NCI-H2196 treated with DMSO at 0.1 percent for 48 hours (cell line): ENCODE measurements around the gene C1orf226.

Experiments
- DNase-seq: peaks from one replicate; lab custom pipeline; 2025; ENCODE audit not compliant: unreplicated experiment; lab: John Stamatoyannopoulos, UW

The C1orf226 gene

DNA sequence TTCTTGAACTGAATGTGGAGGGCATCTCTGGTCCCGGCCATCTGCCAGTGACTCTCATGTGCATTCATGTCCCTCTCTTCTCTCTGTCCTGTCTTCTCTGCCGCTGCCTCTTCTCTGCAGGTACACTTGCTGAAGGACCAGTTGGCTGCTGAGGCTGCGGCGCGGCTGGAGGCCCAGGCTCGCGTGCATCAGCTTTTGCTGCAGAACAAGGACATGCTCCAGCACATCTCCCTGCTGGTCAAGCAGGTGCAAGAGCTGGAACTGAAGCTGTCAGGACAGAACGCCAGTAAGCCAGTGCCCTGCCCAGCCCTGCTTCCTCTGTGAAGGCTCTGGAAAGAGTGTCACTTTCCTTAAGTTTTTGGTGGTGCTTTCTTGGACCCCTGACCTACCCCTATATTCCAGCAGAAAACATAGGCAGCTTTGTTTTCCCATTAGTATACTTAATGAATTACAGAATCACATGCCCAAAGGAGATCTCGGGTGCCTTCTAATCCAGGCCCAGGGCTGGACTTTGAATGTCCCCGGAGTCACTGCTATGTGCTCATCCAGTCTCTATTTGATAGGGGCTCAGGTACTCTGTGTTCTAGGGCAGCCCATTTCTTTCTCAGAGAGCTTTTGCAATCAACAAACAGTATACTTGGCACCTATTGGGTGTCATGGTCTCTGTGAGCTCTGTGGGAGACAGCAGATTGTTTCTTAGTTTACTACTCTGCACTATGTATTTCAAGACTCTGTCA is 16.1 kb upstream of the C1orf226 start:
- DNase-seq: no peak

DNA sequence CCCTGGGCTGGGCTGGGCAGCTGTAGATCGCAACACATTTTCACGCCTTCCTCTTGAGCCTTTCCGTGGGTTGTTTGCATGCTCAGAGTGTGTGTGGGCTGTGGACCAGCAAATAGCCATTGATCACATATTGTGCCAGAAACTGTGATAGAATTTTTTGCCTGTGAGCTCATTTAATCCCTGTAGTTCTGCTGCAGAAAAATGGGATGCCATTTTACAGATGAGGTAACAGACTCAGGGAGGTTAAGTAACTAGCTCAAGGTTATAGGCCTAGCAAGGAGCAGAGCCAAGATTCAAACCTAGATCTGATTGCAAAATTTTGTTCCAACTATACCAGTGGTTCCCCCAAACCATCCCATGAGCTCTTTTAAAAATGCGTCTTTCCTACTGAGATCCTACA is 15.4 kb upstream of the C1orf226 start:
- DNase-seq: no peak

DNA sequence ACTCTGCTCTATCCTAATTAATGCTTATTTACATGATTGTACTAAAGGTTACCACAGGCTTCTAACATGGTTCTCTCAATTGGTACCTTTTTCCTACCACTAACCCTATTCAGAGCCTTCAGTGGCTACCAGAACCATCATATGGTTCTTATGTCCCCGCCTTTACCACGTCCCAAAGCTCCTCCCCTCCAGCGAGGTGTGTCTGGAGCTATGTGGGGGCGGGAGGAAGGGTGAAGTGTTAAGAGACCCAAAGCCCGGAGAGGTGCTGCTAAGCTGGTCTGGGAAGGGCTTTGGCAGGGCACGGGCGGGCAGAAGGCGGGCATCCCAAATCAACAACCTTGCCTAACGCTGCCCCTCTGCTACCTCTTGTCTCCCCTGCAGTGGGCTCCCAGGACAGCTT is 14.9 kb upstream of the C1orf226 start:
- no peak for DNase-seq

DNA sequence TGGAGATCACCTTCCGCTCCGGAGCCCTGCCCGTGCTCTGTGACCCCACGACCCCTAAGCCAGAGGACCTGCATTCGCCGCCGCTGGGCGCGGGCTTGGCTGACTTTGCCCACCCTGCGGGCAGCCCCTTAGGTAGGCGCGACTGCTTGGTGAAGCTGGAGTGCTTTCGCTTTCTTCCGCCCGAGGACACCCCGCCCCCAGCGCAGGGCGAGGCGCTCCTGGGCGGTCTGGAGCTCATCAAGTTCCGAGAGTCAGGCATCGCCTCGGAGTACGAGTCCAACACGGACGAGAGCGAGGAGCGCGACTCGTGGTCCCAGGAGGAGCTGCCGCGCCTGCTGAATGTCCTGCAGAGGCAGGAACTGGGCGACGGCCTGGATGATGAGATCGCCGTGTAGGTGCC is 14.5 kb upstream of the C1orf226 start:
- DNase-seq: no peak

DNA sequence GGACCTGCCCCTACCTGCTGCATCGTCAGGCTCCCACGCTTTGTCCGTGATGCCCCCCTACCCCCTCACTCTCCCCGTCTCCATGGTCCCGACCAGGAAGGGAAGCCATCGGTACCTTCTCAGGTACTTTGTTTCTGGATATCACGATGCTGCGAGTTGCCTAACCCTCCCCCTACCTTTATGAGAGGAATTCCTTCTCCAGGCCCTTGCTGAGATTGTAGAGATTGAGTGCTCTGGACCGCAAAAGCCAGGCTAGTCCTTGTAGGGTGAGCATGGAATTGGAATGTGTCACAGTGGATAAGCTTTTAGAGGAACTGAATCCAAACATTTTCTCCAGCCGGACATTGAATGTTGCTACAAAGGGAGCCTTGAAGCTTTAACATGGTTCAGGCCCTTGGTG is 13.8 kb upstream of the C1orf226 start:
- no peak for DNase-seq

DNA sequence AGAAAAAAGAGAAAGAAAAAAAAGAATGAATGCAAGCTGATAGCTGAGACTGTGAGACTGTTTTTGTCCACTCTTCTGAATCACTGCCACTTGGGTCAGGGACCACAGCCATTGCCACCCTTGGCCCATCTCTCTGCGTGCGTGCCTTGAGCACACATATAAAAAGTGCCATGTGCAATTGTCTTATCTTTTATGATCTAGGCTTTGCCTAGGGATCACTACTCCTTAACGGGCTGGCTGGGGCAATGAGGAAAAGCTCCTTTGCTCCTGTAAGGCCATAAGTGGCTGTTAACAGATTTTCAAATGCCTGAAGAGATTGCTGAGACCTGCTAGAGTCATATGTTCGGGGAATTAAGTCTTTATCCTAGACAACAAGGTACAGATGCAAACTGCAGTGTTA is 13.1 kb upstream of the C1orf226 start:
- no peak for DNase-seq

DNA sequence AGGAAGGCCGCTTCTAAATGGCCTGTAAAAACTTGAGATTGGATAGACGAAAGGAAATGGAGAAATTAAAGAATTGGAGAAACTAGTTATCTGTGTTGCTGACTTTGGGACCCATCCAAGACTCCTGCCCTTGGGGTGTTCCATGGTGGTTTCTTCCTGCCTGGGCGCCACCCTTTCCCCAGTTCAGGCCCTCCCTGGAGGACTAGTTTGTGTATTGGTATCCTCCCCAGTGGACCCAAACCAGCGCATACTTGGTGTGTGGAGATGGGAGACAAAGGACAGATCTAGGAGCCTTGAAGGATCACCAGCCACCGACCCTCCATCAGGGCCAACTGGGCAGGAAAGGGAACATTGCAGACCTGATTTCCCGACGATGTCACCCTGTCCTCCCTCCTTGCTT is 12.0 kb upstream of the C1orf226 start:
- no peak for DNase-seq

DNA sequence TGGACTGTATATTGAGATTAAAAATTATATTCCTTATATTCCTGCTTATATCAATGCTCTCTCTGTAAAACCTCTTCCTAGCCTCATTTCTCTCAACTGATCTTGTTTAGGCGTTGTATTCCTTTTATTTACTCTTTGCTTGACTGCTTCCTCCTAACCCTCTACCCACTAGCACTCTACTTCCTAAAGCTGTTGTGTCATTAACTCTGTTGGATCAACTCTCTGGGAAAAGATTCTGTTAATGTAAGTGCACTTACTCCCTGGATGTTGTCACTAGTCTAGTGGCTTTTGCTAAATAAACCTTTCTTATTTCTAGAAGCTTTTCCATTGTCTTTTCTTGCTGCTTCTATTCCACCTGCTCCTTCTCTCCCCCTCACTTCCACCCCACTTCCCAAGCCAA is 11.4 kb upstream of the C1orf226 start:
- no peak for DNase-seq

DNA sequence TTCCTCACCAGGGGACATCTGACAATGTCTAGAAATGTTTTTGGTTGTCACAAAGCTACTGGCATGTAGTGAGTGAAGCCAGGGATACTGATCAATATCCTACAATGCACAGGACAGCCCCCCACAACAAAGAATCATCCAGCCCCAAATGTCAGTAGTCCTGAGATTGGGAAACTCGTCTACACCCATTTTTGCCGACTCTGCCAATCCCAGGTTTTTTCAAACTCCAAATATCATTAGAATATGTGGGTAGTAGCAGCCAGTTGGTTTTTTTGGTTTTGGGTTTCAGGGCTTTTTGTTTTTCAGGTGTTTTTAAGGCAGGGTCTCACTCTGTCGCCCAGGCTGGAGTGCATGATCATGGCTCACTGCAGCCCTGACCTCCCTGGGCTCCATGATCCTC is 10.8 kb upstream of the C1orf226 start:
- no peak for DNase-seq

DNA sequence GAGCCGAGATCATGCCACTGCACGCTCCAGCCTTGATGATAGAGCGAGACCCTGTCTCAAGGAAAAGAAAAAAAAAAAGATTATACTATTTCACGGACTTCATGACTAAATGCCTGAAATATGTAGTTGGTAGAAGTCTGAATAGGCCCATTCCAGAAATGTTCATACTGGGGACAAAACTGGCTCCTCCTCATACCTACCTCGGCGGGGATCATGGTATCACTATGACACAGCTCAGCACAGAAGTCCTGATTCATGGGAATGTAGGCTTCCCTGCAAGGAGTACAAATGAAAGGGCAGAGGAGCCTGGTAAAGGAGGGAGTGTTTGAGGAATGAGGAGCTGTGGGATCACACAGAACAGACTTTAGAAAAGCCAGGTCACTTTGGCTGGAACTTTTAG is 9.9 kb upstream of the C1orf226 start:
- DNase-seq: no peak

DNA sequence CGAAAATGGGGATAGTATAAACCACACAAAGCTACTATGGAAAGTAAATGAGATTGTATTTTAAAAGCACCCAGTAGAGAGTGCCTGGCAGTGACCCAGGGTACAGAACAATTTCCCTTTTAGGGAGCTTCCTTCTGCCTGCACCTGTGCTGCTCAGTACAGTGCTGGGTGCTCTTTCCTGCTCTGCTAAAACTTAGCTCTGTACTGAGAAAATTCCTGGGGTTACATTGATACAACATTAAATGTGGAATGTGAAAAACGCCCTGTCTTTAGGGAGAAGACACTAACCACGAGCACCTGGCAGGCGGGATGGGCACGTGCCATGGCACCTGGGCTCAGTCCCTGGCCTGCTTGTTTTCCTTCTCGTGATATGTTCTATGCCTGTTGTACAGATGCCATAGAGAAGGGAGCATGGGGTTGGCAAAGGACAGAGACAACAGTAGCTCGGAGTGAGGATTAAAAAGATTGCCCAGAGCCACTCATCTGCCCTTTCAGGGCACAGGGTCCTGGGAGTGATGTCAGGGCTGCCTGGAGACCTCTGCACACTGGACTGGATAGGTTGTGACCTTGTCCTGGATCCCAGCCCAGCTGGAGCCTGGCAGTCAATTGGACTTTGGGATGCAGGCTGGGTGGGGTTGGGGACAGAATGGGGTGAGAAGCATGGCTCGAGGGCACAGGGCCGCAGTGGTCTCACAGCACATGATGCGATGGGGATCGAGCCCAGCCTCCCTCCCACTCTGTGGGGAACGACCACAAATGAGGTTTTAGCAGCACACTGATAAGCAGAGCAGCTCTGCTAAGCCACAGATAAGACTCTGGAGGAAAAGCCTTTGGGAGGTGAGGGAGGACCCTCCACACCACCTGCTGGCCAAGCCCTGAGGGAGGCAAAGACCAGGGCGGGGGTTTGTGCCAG is 9.1 kb upstream of the C1orf226 start:
- DNase-seq: no peak

DNA sequence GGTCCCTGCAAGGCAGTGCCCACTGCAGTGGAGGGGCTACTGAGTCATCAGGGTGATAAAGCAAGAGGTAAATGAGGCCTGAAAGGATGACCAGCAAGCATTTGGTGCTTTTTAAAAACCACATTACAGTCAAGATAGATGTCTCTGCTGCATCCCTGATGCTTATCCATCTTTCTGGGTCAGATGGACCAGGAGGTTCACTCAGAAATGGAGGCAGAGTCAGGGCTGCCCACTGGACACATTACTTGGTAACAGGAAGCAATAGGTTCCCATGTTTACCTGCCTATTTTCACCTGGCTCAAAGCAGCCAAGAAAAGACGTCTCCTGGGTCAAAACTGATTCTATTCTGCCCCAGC is 8.5 kb upstream of the C1orf226 start:
- DNase-seq: no peak

DNA sequence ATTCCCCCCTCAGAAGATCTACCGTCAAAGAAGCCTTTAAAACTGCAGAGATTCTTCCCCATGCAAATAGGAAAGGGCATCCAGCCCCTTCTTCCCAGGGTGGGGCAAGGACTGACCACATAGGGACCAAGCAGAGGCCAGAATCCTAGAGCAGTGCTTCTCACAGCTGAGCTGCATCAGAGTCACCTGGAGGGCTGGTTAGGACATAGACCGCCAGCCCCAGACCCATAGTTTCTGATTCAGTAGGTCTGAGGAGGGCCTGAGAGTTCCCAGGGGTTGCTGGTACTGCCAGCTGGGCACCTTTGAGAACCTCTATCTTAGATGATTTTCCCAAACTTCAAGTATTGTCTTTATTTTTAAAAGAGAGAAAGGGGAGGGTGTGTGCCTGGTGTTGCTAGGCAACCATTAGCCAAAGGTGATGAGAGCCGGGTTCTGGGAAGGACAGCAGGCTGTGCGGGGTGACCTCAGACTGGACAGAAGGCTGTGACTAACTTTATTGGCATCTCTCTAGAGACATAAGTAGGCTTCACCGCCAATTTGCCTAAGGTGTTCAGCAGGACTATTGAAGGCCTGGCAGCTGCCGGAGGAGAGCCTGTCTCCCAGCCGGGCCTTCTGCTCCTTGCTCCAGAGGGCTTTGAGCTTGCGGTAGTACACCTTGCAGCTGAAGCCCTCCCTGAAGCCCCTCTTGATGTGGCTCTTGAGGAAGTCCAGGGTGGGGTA is 7.8 kb upstream of the C1orf226 start:
- peak; percentile 36 for DNase-seq

DNA sequence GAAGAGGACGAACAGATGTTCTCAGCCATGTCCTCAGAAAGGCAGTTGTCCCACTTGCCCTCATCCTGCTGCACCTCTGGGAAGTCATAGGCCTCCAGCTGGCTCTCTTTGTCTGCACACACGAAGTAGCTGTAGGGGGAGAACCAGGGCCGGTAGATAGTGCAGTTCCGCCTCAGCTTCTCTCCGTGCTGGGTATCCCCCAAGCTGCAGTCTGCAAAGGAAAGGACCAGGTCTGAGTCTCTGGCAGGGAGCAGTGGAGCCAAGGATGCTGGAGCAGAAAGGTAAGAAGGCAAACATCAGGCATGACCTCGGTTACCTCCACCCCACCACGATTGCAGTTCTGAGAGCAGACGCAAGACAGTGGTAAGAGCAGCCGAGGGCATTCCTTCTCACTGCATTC is 7.1 kb upstream of the C1orf226 start:
- DNase-seq: no peak

DNA sequence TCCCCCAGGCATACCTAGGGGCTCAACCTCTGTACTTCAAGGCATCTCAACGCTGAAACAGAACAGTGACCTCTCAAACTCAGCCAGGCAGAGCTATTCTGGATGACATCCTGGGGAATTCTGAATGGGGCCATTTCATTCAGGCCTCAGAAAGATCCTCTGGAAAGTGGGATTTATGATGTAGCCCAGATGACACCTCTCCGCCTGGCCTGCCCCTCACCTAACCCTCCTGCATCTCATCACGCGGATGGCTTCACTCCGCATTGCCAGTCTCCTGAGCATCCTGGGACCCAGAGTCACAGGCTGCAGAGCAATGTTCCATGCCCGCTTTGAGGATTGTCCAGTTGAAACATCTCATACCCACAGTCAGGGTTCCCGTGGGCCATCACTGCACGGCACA is 6.1 kb upstream of the C1orf226 start:
- DNase-seq: no peak

DNA sequence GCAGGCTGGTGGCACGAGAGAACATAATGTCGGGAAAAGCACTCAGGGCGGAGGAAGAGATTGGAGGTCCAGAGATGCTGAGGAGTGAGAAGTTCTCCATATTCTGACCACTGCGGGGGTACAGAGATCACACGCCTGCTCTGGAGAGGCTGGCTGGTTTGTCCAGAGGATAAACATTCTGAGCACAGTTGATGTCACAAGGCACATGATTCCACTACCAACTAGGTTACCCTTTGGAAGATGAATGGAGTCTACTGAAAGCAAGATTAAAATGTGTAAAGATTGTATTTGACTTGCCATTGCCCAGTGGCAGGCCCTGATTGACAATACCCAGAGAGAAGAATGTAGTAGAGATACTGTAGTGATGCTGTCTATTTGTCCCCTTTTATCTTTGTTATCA is 4.8 kb upstream of the C1orf226 start, which contains the start of gene SPATA46:
Gene SPATA46, minus strand, starts transcription at position 164 of the 400 bp plus-strand sequence. Its CDS starts 64 bp downstream, at position 100.
- DNase-seq: no peak

DNA sequence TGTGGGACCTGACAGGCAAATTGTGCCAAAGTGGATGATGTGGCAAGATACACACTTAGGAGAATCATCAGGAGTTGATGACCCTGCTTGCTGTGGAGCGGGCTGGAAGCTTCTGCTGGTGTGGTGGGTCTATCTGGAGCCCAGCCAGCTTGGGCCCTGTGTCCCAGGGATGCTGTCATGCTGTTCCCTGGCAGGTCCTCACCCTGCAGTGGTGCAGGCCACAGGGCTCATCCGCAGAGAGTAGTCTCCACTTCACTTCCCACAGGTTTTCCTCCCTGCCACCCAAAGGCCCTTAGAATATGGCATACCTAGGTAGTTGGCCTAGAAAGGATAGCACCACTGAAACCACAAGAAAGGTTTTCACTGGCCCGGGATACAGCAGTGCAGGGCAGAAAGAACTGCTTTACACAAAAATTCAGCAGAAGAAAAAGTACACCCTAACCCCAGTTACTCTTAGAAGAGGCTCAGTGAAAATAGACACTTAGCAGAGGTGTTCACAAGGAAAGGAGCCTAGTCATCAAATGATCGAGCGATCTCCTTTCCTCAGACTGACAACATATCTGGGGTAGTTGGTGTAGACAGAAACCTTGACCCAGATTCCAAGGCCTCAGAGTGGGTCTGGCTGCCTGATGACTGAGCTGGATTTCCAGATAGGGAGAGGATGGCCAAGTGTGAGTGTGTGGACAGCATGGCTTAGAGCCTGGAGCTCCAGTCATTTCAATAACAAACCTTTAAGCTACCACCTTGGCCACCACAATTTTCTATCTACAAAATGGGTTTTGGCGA is 1.3 kb upstream of the C1orf226 start:
- DNase-seq: no peak

DNA sequence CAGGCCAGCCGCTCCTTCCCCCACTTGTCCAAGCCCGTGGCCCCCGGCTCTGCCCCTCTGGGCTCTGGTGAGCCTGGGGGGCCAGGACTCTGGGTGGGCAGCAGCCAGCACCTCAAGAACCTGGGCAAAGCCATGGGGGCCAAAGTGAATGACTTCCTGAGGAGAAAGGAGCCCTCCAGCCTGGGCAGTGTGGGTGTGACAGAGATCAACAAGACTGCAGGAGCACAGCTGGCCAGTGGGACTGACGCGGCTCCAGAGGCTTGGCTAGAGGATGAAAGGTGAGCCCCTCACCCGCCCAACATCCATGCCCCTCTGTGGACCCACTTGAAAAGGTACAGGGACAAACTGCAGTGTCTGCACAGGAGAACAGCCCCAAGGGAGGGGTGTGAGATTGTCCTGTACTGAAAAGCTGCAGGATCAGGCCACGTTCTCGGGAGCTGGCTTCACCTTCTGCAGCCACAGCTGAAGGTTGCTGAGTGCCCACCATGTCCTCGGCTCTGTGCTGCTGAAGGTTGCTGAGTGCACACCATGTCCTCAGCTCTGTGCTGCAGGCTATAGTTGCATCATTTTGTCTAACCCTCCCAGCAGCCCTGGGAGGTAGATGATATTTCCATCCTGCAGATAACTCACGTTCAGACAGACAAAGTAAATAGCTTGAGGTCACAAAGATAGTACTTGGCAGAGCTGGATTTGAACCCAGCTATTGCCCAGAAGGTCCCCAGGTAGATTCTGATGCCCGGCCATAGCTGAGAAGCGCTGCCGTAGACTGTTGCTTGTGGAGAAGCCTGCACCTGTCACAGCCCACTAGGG is 618 bp downstream of the C1orf226 start:
- DNase-seq: no peak

DNA sequence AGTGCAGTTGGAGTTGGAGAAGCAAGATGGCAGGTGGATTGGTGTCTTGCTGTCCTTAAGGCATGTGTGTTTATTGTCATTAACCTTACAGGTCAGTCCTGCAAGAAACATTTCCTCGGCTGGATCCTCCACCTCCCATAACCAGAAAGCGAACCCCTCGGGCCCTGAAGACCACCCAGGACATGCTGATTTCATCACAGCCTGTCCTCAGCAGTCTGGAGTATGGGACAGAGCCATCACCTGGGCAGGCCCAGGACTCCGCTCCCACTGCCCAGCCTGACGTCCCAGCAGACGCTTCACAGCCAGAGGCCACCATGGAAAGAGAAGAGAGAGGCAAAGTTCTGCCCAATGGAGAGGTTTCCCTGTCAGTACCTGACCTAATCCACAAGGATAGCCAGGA is 1.6 kb downstream of the C1orf226 start:
- DNase-seq: no peak

DNA sequence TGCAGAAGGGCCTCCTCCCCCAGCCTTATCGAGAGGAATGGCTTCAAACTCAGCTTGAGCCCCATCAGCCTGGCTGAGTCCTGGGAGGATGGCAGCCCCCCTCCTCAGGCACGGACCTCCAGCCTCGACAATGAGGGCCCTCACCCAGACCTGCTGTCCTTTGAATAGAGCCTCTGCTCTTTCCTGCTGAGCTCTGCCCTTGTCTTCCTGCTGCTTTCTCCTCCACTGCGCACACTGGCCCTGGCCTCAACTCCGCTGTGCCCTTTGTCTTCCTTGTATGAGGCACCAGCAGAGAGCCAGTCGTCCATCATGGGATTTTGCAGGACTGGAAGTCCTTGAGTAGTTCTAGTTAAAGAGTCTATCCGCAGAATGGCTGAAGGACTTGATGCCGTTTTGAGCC is 2.0 kb downstream of the C1orf226 start:
- no peak for DNase-seq
